Uterus (tissue), 2 donors: Measurements from ENCODE around the gene SLC48A1.

Experiments
- CTCF ChIP-seq, 4 experiments: fragments of 200-600 bp in 2 of 4; fragments of 450-650 bp in 2 of 4; sonication (generic) in 2 of 4; IDR thresholded peaks; one replicate each; pipeline ENCODE4 v1.5.1; 2016 to 2019; ENCODE audit warnings: antibody characterized with exemption in 4 of 4, mild to moderate bottlenecking in 2 of 4, moderate library complexity in 1 of 4
- POLR2A ChIP-seq, 2 donors: fragments of 450-650 bp; IDR thresholded peaks; one replicate each; pipeline ENCODE4 v1.6.1; 2016; ENCODE audit warnings: antibody characterized with exemption in 2 of 2, mild to moderate bottlenecking in 1 of 2, moderate library complexity in 1 of 2

GRCh38 chr12:47736877-47737676 lies 36.0 kb upstream of the SLC48A1 start:
- TF ChIP-seq CTCF (IDR thresholded peaks at IDR 0.05), result no peak
- no peak for TF ChIP-seq POLR2A (IDR thresholded peaks at IDR 0.05)
